ENCODE results near the gene STYXL2. TPM values are rescaled to one million over a fixed set of nuclear protein-coding genes. Genes with fewer than 3 reads are reported as not detected.

The STYXL2 gene
- total RNA-seq (2022; extraction: Qiagen RNA extraction): not detected in 5 replicates

DNA sequence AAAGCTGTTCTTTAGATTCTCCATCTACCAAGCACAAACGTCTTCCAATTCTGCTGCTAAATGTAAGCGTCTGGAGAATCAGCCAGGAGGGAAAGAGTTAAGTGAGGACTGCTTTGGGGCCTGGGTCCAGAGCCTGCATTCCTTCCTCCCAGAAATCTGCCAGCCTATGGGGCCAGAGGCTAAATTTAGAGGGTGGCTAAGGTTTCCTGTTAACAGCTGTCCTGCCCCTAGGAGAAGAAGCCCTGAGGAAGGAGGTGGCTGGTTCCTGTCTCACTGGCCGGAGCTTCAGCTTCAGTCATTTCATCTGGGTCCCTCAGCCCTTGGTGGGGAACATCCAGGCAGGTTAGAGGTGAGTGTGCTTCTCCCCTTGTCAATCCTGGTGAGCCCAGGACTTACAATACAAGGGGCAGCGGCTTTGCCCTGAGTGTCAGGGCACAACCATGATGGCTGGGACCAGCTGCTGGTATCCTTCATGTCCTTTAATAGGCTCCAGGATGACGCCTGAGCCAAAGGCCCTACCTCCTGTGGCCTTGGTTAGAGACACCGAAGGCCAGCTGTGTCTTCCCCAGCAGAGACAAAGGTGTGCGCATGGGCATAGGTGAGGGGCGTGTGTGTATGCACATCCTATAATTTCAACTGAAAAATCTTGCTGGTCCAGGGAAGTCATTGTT, at the start of gene STYXL2:
STYXL2 (plus strand) TSS at position 230 of the 671 bp plus-strand sequence. CDS start 775 bp downstream, outside the sequence.

DNA sequence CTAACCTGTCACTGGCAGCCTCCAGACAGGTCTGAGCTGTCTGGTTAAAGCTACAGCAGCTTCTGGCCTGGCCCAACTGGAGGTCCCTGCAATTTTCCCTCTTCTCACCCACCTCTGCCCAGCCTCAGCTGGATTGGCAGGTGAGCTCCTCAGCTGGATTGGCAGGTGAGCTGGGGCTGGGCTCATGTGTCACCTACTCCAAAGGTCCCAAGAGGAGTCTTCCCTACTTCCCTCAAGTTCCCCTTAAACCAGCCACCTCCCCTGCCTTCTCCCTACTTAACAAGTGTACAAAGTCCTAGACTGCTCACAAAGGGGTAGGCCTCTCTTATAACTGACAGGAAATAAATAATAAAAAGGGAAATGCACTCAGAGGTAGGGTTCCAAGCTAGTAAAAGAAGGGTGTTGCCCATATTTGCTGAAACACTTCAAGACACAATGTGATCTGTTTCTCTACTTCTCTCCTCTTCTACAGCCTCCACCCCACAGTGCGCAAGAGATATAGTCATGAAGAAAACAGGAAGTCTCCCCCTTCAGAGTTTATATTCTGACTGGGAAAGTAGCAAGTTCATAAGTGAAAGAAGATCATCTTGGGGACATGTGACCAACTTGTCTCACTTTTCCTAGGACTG, 3.4 kb upstream of the STYXL2 start, which contains the start of gene GPA33:
GPA33 (minus strand) TSS at position 64 of the 629 bp plus-strand sequence. CDS start 90 bp downstream, outside the sequence.

Other genes starting within 250 kb of the STYXL2 start
- 10.3 to 16.0 TPM (median 12.7 TPM) in 5 replicates for gene TADA1, start 217.8 kb upstream of the STYXL2 start, total RNA-seq (2022; extraction: Qiagen RNA extraction)
- gene ILDR2, start 118.5 kb upstream of the STYXL2 start, total RNA-seq (2022; extraction: Qiagen RNA extraction): 0.01 to 0.06 TPM (median 0.02 TPM) in 4 of 5 replicates, not detected in the other
- not detected in 5 replicates for gene MAEL, start 104.8 kb upstream of the STYXL2 start, total RNA-seq (2022; extraction: Qiagen RNA extraction)
- 0.05 TPM in 1 of 5 replicates, not detected in the others for gene GPA33, start 3.7 kb upstream of the STYXL2 start, total RNA-seq (2022; extraction: Qiagen RNA extraction)
- 3.4 to 5.3 TPM (median 3.8 TPM) in 5 replicates for gene POU2F1, start 126.8 kb downstream of the STYXL2 start, total RNA-seq (2022; extraction: Qiagen RNA extraction)

Measured in A549 treated with Hydrocortisone at 1 μM for 4 hours (cell line).